Measurements from ENCODE around the gene OR56A4.

OR56A4 gene, protein sequence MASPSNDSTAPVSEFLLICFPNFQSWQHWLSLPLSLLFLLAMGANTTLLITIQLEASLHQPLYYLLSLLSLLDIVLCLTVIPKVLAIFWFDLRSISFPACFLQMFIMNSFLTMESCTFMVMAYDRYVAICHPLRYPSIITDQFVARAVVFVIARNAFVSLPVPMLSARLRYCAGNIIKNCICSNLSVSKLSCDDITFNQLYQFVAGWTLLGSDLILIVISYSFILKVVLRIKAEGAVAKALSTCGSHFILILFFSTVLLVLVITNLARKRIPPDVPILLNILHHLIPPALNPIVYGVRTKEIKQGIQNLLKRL

DNA sequence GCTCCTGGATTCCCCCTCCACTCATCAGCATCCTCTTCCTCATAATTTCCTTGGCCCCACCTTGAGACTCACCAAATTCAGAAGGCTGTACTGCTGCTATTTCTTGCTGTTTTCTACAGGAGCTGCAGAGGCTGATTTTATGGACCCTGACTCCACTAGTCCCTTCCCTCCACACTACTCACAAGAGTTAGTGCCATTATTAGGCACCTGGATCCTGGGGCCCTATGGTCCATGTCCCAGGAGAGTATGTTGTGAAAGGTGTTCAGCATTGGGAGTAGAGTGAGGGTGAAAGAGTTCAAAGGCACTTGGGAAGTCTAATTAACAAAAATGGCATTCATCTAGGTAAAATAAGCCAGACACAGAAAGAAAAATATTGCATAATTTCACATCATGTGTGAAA lies at the start of gene OR56A4:
Gene OR56A4, minus strand, starts transcription at position 101 of the 400 bp plus-strand sequence. CDS start 3,954 bp downstream, outside the sequence.
- DNase-seq (ENCODE audit: extremely low read depth in 1 of 2, low read depth in 1 of 2) = no peak

GRCh38 chr11:6055569-6055968 lies 48.8 kb upstream of the OR56A4 start:
- DNase-seq (ENCODE audit: extremely low read depth in 1 of 2, low read depth in 1 of 2) = no peak

- no peak for DNase-seq (ENCODE audit: extremely low read depth in 1 of 2, low read depth in 1 of 2)
These were observed 45.6 kb upstream of the OR56A4 start for GRCh38 chr11:6052374-6052773.

DNA sequence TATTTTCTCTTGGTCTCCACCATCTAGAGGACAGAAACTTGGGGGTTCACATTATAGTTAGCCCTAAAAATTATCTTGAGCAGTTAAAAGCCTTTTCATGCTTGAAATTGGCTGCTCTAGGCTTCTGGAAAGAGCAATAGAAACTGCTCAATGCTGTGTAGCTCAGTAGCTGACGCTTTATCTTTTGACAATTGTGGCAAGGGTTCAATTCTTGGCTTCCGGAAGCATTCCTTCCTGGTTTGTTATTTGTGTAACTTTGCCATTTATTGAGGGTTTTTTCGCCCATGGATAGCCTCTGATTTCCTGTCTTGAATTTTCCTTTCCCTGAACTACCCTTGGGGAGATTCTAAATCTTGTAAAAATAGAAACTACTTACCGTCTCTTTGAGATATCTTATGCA lies 34.1 kb upstream of the OR56A4 start:
- DNase-seq (ENCODE audit: extremely low read depth in 1 of 2, low read depth in 1 of 2) = no peak

- no peak for DNase-seq (ENCODE audit: extremely low read depth in 1 of 2, low read depth in 1 of 2)
These were observed 24.1 kb upstream of the OR56A4 start, which contains the start of gene OR56A1 for GRCh38 chr11:6030708-6031405. Gene OR56A1, minus strand, starts transcription at chr11:6030758. Its CDS starts 3,066 bp downstream, at chr11:6027692.

- no peak for DNase-seq (ENCODE audit: extremely low read depth in 1 of 2, low read depth in 1 of 2)
These were observed 20.8 kb upstream of the OR56A4 start for GRCh38 chr11:6027501-6027900.

DNA sequence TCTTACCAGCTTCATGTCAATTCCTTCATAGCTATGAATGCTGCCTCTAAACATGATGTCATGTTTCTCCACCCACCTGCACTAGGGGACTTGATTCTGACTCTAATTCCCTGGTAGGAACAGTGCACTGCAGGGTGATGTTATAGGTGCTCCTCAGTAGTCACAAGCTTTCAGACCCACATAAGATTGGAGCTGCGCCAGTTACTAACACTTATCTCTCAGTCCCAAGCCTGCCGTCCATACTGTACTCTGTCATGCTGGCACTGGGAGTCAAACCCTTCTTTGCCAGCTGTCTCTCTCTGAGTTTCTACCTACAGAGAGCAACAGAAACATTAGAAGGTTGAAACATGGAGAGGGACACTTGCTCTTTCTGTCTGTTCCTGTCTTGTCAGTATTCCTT lies 18.3 kb upstream of the OR56A4 start:
- no peak for DNase-seq (ENCODE audit: extremely low read depth in 1 of 2, low read depth in 1 of 2)

DNA sequence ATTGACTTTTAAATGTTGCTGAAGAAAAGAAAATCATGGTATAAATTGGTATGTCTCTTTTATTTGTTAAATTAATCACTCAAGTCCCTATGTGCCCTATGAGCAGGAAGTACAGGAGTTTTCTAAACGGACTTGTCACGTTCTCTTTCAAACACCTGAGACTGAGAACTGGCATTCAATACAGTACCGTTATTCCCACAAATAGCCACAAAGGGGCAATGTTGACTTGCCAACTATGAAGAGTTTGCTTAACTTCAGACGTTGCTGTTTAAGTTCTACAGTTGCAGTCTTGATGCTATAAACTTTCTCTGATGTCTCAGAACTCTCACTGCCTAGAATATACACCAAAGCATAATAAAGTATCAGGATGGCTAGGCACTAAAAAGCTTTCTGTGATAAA lies 16.2 kb upstream of the OR56A4 start:
- peak in 1 of 2 donors; percentile 3 for DNase-seq (ENCODE audit: extremely low read depth in 1 of 2, low read depth in 1 of 2)

DNA sequence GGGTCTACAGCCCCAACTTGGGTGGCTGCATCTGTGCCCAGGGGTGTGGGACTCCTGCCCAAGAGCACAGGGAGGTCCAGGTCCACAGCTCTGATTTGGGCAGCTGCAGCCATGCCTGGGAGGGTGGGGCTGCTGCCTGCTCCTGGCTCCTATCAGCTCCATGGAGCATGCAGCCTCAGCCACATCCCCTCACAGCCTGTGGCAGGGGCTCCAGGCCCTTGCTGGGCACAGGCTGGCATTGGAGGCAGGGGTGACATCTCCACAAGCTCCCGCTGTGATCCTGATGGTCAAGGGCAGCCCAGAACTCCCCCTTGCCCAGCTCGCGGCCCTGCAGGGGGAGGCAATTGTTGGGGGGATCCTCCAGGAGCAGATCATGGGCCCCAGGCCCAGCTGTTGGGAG lies 6.3 kb upstream of the OR56A4 start:
- DNase-seq (ENCODE audit: extremely low read depth in 1 of 2, low read depth in 1 of 2) = no peak

DNA sequence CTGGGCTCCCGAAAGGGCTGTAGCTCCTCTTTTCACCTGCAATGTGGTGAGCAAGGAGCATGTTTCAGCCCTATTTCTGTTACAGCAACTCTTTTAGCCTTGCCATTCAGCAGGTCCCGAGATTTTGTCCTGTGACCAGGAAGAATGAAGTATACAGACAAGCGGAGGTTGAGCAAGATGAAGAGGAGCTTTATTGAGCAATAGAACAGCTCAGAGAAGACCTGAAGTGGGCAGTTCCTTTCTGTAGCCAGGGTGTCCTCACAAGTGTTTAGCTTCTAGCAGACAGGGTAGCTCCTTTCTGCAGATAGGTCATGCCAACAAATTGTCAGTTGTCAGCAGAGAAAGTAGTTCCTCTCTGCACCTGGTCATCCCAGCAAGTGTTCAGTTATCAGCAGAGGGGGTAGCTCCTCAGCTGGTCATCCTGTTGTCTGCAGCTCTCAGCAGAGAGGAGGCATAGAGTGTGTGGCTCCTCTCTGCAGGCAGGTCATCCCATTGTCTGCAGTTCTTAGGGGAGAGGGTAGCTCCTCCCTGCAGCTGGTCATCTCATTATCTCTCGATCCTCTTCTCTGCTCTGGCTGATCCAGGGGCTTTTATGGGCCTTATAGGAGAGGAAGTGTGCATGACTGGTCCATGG lies 5.4 kb upstream of the OR56A4 start:
- DNase-seq (ENCODE audit: extremely low read depth in 1 of 2, low read depth in 1 of 2) = no peak

DNA sequence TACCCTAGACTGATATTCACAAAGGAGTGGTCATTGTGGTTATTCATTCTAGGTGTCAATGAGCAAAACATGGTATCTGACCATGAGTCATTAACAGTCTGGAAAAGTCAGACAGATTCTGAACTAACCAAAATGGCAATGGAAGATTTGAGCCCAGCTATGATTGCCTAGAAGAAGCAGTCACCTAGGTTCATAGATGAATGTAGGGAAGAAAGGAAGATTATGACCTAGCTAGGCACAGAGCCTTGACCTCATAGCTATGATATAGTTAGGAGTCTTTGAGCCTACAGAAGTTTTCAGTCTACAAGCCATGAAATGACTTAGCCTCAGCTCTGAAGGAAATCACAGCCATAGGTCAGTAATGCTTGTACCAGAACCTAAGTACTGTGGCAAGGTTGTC lies 351 bp downstream of the OR56A4 start:
- DNase-seq (ENCODE audit: extremely low read depth in 1 of 2, low read depth in 1 of 2) = no peak

- DNase-seq (ENCODE audit: extremely low read depth in 1 of 2, low read depth in 1 of 2) = no peak
These were observed 4.5 kb downstream of the OR56A4 start for GRCh38 chr11:6002202-6002699.

GRCh38 chr11:5994791-5995190 lies 12.0 kb downstream of the OR56A4 start:
- DNase-seq (ENCODE audit: extremely low read depth in 1 of 2, low read depth in 1 of 2) = no peak

- no peak for DNase-seq (ENCODE audit: extremely low read depth in 1 of 2, low read depth in 1 of 2)
These were observed 14.0 kb downstream of the OR56A4 start for GRCh38 chr11:5992604-5993251.

DNA sequence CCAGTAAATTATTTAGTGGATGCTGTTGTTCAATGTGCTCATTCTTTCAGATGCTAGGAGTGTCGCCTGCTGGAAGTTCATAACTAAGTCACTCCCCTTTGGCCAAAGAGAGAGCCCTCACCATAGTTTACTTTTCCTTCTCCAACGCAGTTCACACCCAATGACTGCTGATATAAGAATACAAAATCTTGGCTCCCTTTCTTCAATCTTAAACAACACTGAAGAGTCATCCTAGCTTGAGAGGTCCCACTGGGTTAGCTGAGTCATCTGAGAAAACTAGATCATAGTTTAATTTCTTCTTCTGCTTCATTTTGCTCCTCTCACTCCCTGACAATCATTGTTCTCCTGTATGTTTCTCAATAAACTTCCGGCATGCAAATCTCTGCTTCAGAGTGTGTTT lies 14.6 kb downstream of the OR56A4 start:
- no peak for DNase-seq (ENCODE audit: extremely low read depth in 1 of 2, low read depth in 1 of 2)

GRCh38 chr11:5989203-5989602 lies 17.5 kb downstream of the OR56A4 start:
- no peak for DNase-seq (ENCODE audit: extremely low read depth in 1 of 2, low read depth in 1 of 2)

DNA sequence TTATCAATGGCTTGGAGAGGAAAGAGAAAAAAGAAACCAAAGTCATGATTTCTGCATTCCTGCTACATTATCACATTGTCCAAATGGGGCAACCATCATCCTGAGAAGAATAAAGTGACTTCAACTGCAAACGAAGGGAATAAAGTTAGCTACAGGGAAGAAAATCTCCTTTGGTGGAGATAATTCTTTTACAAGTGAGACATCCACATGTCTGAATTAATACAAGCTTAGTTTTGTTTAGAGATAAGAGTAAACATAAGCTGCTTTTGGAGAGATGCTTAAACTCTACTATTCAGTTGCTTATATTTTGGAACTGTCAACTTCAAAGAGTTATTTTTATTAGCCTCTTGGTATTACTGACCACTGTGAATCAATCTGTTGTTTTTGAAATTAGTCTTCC lies 19.9 kb downstream of the OR56A4 start, which contains the start of gene OR52L1:
Gene OR52L1, minus strand, starts transcription at position 101 of the 400 bp plus-strand sequence. Its CDS starts 55 bp downstream, at position 46.
- no peak for DNase-seq (ENCODE audit: extremely low read depth in 1 of 2, low read depth in 1 of 2)

DNA sequence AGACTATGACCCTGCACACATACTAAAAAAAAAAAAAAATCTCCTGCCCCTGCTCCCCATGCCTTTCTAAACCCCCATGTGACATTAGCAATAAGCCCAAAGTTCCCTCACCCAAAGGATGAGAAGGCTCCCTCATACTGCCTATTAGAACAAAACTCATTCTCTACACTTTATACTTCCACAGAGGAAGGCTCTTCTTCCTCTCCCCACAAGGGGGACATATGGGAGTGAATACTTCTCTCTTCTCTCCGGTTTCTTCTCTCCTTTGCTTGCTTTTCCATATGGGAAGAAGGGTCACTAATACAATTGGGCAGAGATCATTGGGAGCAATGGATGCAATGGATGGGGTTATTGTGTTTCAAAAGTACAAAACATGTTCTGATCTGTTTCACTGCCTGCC lies 23.3 kb downstream of the OR56A4 start:
- DNase-seq (ENCODE audit: extremely low read depth in 1 of 2, low read depth in 1 of 2) = no peak

DNA sequence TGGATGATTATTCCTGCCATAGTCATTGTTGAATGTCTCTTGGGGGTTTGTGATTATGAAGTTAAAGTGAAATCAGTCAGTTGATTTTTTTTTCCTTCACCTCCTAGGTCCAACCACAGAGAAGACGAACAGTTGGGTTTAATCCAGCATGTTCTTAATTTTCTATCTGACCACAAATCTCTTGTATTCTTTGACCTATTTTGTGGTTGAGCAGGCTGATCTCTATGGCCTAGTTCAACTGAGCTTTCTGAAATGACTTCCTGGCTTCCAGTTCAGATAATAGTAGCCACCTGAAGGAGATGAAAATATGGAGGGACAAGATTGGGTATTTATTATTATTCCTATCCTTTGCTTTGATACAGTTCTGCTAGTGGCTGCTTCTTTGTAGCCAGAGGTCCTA lies 33.2 kb downstream of the OR56A4 start:
- DNase-seq (ENCODE audit: extremely low read depth in 1 of 2, low read depth in 1 of 2) = no peak

DNA sequence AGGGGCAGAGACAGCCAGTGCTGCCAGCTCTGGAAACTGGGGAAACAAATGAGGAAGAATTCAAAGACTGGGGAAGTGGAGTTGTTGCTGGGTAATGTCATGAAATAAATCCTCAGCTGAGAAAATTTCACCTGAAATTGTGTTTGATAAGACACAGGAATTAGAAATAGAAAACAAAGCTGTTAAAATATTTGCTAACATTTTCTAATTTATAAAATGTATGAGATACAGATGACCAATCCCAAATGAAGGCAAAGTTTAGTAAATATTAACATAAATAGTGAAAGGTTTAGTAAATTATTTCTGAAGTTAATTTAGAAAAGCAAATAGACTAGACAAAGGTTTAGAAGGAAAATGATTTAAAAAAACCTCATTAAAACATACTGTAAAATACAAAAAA lies 38.4 kb downstream of the OR56A4 start, which contains the start of gene OR56A5:
Gene OR56A5, minus strand, starts transcription at position 101 of the 400 bp plus-strand sequence. Its CDS starts 0 bp downstream, at position 101.
- no peak for DNase-seq (ENCODE audit: extremely low read depth in 1 of 2, low read depth in 1 of 2)

DNA sequence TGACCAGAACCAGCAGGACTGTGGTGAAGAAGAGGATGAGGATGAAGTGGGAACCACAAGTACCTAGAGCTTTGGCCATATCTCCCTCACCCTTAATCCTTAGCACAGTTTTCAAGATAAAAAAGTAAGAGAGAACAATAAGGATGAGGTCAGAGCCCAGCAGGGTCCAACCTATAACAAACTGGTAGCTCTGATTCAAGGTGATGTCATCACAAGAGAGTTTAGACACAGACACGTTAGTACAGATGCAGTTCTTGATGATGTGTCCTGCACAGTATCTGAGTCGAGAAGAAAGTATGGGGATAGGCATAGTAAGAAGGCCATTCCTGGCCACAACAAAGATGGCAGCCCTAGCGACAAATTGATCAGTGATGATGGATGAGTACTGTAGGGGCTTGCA lies 39.0 kb downstream of the OR56A4 start:
- DNase-seq (ENCODE audit: extremely low read depth in 1 of 2, low read depth in 1 of 2) = no peak
